AG10803 (cell line): ENCODE results near the gene DIP2A.
"Not testable (repeated sequence)": the region's sequence is repeated elsewhere in the genome, so short reads cannot be mapped to it uniquely, and the experiment has no call there.

Experiments used
- DNase-seq: peaks from one replicate; pipeline ENCODE4 v3.0.0; 2010; ENCODE audit warnings: low read depth
- H3K4me3 ChIP-seq: 2 replicates; pipeline ENCODE4 v1.5.1; 2011; ENCODE audit warnings: mild to moderate bottlenecking, low read length, control low read depth
- TF ChIP-seq, protein P1 (sequence below): conservative IDR thresholded peaks from 2 replicates; pipeline ENCODE4 v1.5.1; 2011; ENCODE audit warnings: mild to moderate bottlenecking, low read length, control low read depth, inconsistent platforms

Gene DIP2A

DNA sequence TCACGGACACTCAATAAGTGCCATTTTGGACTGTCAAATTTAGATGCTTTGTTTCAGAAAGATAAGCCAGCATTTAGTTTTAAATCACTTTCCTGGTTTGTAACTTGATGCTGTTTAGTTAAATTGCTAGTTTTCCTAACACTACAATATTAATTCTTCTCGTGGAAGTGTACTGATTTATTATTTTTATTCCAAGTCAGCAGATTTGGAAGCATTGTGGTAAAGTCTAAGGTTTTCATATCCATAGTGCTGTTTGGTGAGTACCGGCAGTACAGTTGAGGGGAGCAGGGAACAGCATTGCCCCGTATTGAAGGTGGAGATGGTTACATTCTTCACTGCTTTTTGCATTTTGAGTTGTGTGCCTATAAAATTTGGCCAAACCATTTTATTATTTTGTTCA, 109.9 kb downstream of the DIP2A start:
- DNase-seq, result no peak
- no peak overlapping the region for H3K4me3 ChIP-seq
- TF ChIP-seq, protein P1, sequence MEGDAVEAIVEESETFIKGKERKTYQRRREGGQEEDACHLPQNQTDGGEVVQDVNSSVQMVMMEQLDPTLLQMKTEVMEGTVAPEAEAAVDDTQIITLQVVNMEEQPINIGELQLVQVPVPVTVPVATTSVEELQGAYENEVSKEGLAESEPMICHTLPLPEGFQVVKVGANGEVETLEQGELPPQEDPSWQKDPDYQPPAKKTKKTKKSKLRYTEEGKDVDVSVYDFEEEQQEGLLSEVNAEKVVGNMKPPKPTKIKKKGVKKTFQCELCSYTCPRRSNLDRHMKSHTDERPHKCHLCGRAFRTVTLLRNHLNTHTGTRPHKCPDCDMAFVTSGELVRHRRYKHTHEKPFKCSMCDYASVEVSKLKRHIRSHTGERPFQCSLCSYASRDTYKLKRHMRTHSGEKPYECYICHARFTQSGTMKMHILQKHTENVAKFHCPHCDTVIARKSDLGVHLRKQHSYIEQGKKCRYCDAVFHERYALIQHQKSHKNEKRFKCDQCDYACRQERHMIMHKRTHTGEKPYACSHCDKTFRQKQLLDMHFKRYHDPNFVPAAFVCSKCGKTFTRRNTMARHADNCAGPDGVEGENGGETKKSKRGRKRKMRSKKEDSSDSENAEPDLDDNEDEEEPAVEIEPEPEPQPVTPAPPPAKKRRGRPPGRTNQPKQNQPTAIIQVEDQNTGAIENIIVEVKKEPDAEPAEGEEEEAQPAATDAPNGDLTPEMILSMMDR, result no peak

DNA sequence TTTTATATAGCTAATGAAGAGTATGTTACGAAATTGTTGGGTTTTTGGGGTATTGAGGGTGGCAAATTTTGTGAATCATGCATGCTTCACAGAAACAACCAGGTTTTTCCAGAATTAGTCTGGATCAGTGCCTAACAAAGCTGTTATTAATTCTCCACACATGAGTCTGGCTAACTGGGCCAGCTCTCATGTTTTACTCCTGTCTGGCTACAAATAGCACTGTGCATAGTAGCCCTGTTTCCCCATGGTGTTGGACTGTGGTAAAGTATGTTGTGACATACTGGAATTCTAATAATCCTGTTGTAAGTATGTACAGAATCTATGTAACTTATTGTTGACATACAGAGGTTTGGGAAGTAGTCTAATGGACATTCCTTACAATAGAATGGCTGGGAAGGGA, 110.4 kb downstream of the DIP2A start:
- TF ChIP-seq, protein P1, result no peak
- DNase-seq, result peak; percentile 94
- H3K4me3 ChIP-seq, result no peak overlapping the region

DNA sequence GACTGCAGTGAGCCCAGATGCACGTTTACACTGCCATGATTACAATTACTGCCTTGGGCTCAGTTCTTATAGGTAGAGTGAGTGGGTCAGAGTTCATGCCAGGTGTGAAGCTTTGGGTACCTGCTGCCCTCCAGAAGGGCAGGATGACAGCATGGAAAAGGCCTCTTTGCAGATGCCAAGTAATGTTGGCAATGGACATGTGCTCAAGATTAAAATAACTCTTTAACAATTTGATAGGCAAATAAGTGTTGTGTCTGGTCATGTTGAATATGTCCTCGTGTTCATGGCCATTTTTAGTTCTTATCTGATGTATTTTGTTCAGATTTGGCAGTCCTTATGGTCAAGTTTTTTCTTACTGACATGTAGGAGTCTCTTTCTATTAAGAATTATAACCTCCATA, 111.4 kb downstream of the DIP2A start:
- no peak for DNase-seq
- TF ChIP-seq, protein P1, result no peak
- no peak overlapping the region for H3K4me3 ChIP-seq

DNA sequence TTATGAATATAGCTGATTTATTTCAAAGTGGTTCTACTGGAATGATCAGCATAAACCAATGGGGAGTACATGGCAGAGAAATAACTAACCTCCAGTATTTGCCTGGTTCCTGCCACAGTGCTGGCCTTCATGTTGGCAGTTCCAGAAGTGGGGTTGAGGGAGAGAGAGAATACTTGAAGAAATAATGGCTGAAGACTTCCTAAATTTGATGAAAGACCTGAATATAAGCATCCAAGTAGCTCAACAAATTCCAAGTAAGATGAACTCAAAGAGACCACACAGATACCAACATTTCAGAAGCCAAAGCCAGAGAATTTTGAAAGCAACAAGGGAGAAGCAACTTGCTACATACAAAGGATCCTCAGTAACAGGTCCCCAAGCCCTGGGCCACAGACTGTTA, 111.9 kb downstream of the DIP2A start:
- TF ChIP-seq, protein P1, result no peak
- H3K4me3 ChIP-seq, result no peak overlapping the region
- no peak for DNase-seq

DNA sequence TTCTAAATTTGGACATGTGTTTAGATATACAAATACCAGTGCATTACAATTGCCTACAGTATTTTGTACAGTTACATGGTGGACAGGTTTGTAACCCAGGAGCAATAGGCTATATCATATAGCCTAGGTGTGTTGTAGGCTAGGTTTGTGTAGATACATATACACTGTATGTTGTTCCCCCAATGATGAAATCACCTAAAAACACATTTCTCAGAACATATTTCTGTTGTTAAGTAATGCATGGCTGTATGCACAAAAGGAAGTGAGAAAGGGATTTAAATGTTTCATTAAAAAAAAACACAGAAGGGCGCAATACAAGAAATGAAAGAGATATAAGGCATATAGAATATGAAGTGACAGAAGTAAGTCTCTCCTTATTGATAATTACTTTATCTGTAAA, 114.2 kb downstream of the DIP2A start:
- TF ChIP-seq, protein P1, result no peak
- no peak overlapping the region for H3K4me3 ChIP-seq
- no peak for DNase-seq

DNA sequence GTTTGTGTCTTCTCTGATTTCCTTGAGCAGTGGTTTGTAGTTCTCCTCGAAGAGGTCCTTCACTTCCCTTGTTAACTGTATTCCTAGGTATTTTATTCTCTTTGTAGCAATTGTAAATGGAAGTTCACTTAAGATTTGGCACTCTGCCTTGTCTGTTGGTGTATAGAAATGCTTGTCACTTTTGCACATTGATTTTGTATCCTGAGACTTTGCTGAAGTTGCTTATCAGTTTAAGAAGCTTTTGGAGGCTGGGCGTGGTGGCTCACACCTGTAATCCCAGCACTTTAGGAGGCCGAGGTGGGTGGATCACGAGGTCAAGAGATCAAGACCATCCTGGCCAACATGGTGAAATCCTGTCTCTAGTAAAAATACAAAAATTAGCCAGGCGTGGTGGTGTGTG, 119.1 kb downstream of the DIP2A start:
- DNase-seq, H3K4me3 ChIP-seq: not testable (repeated sequence)

DNA sequence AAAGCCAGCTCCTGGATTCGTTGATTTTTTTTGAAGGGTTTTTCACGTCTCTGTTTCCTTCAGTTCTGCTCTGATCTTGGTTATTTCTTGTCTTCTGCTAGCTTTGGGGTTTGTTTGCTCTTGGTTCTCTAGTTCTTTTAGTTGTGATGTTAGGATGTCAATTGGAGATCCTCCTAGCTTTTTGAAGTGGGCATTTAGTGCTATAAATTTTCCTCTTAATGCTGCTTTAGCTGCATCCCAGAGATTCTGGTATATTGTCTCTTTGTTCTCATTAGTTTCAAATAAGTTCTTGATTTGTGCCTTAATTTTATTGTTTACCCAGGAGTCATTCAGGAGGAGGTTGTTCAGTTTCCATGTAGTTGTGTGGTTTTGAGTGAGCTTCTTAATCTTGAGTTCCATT, 120.7 kb downstream of the DIP2A start:
- not testable (repeated sequence) for H3K4me3 ChIP-seq, DNase-seq

DNA sequence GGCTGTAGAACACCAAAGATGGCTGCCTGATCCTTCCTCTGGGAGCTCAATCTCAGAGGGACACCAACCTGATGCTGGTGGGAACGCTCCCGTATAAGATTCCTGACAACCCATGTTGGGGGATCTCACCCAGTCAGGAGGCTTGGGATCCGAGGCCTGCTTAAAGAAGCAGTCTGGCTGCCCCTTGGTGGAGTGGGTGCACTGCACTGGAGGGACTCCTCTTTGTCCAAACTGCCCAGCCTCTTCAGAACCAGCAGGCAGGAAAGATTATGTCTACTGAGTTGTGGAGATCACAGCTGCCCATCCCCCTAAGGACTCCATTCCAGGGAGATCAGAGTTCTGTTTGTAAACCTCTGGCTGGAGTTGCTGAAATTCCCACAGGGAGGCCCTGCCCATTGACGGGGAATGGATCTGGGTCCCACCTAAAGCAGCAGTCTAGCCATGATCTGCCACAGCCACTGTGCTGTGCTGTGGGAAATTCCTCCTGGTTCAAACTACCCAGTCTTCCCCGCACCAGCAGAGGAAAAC, 123.2 kb downstream of the DIP2A start:
- TF ChIP-seq, protein P1, result no peak

More for the DNA sequence above, 123.2 kb downstream of the DIP2A start:
- no peak overlapping the region for H3K4me3 ChIP-seq
- DNase-seq, result no peak
